Measurements from ENCODE around the gene SORL1-AS1.

The SORL1-AS1 gene

GRCh38 chr11:121489823-121490222 lies 37.1 kb upstream of the SORL1-AS1 start:
- ChIA-PET CTCF (interaction anchor here (0.6 to 0.7 kb wide), 2 partner anchors 22 to 92 kb away, joined by 3 read pairs; no protein-coding TSS in a partner anchor), POLR2A (ENCODE audit: low non-redundant PET) (no interaction called here)
- DNase-seq (ENCODE audit: low spot score), result no peak
- no peak overlapping the region for H3K27ac ChIP-seq
- no peak for TF ChIP-seq CTCF (conservative IDR thresholded peaks at IDR 0.05; ENCODE audit: low read depth)

- no peak overlapping the region for H3K27ac ChIP-seq
- DNase-seq (ENCODE audit: low spot score), result no peak
- CTCF ChIA-PET, result interaction anchor here (0.7 kb wide), 1 partner anchor 29 kb away, joined by 3 read pairs; no protein-coding TSS in a partner anchor
- TF ChIP-seq CTCF (conservative IDR thresholded peaks at IDR 0.05; ENCODE audit: low read depth), result no peak
- POLR2A ChIA-PET (ENCODE audit: low non-redundant PET), result no interaction called here
Measured at GRCh38 chr11:121488641-121489040, 35.9 kb upstream of the SORL1-AS1 start.

GRCh38 chr11:121488170-121488569 lies 35.4 kb upstream of the SORL1-AS1 start:
- CTCF ChIA-PET, result interaction anchor here (0.7 kb wide), 1 partner anchor 28 kb away, joined by 3 read pairs; no protein-coding TSS in a partner anchor
- H3K27ac ChIP-seq, result no peak overlapping the region
- no peak for TF ChIP-seq CTCF (conservative IDR thresholded peaks at IDR 0.05; ENCODE audit: low read depth)
- POLR2A ChIA-PET (ENCODE audit: low non-redundant PET), result no interaction called here
- DNase-seq (ENCODE audit: low spot score), result no peak

GRCh38 chr11:121487191-121487590 lies 34.4 kb upstream of the SORL1-AS1 start:
- no peak for DNase-seq (ENCODE audit: low spot score)
- ChIA-PET CTCF (interaction anchor here (0.6 kb wide), 1 partner anchor 166 kb away, joined by 4 read pairs; no protein-coding TSS in a partner anchor), POLR2A (ENCODE audit: low non-redundant PET) (no interaction called here)
- no peak overlapping the region for H3K27ac ChIP-seq
- TF ChIP-seq CTCF (conservative IDR thresholded peaks at IDR 0.05; ENCODE audit: low read depth), result no peak

GRCh38 chr11:121486054-121486453 lies 33.3 kb upstream of the SORL1-AS1 start:
- CTCF ChIA-PET, result interaction anchor here (0.6 to 0.7 kb wide), 2 partner anchors 10 to 11 kb away, joined by 3 read pairs; no protein-coding TSS in a partner anchor
- POLR2A ChIA-PET (ENCODE audit: low non-redundant PET), result no interaction called here
- H3K27ac ChIP-seq, result no peak overlapping the region
- TF ChIP-seq CTCF (conservative IDR thresholded peaks at IDR 0.05; ENCODE audit: low read depth), result no peak
- DNase-seq (ENCODE audit: low spot score), result no peak

GRCh38 chr11:121485216-121485615 lies 32.4 kb upstream of the SORL1-AS1 start:
- H3K27ac ChIP-seq, result no peak overlapping the region
- CTCF ChIA-PET, result interaction anchor here (0.7 kb wide), 1 partner anchor 106 kb away, joined by 3 read pairs; no protein-coding TSS in a partner anchor
- POLR2A ChIA-PET (ENCODE audit: low non-redundant PET), result no interaction called here
- TF ChIP-seq CTCF (conservative IDR thresholded peaks at IDR 0.05; ENCODE audit: low read depth), result no peak
- DNase-seq (ENCODE audit: low spot score), result no peak
